GM19025 (cell line): ENCODE results near the gene UBE2N.
A peak's percentile ranks its signal among the peaks of the same experiment; 100 is the strongest.
"Not testable (repeated sequence)": the region's sequence is repeated elsewhere in the genome, so short reads cannot be mapped to it uniquely, and the experiment has no call there.

Experiments used
- ATAC-seq: cut with Tn5 transposase; IDR thresholded peaks from one replicate; pipeline ENCODE4 v1.9.1; 2021; ENCODE audit warnings: mild to moderate bottlenecking, low read depth, moderate library complexity; ENCODE audit not compliant: unreplicated experiment

Gene UBE2N

DNA sequence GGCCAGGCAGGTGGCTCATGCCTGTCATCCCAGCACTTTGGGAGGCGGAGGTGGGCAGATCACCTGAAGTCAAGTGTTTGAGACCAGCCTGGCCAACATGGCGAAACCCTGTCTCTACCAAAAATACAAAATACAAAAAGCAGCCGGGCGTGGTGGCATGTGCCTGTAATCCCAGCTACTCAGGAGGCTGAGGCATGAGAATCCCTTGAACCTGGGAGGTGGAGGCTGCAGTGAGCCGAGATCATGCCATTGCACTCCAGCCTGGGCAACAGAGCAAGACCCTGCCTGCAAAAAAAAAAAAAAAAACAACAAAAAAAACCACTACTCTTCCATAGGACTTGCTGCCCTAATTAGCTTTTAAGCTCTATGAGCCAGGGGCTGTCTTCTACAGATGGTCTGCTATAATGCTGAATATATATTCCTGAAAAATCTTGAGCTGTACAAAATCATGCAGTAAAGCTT, 59.7 kb downstream of the UBE2N start:
- not testable (repeated sequence) for ATAC-seq

GRCh38 chr12:93381161-93381975, 60.4 kb downstream of the UBE2N start:
- no peak for ATAC-seq

- ATAC-seq = no peak
Observed at GRCh38 chr12:93380480-93381121, 61.1 kb downstream of the UBE2N start.

GRCh38 chr12:93379981-93380361, 61.8 kb downstream of the UBE2N start:
- no peak for ATAC-seq

GRCh38 chr12:93379326-93379980, 62.3 kb downstream of the UBE2N start:
- no peak for ATAC-seq

- no peak for ATAC-seq
Observed at GRCh38 chr12:93378998-93379325, 62.8 kb downstream of the UBE2N start.

GRCh38 chr12:93378196-93378997, 63.4 kb downstream of the UBE2N start:
- peak; percentile 35 for ATAC-seq

GRCh38 chr12:93377252-93378195, 64.2 kb downstream of the UBE2N start, which contains the start of gene NUDT4:
Gene NUDT4 (plus strand): TSS chr12:93377925. CDS start chr12:93378323, 398 bp downstream.
- ATAC-seq = peak; percentile 65

DNA sequence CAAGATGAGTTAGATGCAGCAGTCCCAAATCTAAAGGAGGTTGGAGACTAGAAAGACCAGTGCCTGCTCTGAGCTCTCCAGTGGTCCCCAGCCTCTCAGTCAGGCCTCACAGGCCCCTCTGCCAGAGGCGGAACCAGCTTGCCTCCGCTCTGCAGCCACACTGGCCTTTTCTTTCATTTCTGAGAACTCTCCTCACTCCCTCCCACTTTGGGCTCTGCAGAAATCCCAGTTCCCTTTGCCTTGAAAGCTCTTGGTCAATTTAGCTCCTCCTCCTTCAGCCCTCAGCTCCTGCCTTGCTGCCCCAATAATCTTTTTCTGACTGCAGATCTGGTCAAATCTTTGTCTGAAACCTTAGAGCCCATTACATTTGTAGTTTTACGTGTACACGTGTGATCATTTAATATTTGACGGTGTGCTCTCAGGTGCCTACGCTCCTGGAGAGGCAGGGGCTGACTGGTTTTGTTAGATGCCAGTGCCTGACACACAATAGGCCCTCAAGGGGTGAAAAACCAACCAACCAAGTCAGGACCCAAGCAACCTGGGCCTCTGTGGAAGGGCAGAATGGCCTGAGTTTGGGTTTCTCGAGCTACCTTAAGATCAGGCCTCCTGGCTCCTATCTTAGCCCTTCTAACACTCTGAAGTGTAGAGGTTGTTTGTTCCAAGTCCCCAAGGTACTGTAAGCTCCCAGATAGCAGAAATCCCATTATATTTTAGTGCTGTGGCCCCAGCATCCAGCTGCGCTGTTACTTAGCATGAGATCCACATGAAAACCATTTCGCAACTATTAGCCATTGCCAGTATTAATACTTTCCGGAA, 65.1 kb downstream of the UBE2N start:
- no peak for ATAC-seq

DNA sequence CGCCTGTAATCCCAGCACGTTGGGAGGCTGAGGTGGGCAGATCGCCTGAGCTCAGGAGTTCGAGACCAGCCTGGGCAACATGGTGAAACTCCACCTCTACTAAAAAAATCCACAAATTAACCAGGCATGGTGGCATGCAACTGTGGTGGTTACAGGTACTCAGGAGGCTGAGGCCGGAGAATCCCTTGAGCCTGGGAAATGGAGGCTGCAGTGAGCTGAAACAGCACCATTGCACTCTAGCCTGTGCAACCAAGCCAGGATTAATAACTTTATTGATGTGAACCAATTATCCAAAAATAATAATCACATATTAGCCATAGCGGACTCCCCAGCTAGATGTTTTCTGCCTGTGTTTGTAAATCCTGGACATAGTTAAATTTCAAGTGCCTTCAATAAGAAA, 65.8 kb downstream of the UBE2N start:
- no peak for ATAC-seq

DNA sequence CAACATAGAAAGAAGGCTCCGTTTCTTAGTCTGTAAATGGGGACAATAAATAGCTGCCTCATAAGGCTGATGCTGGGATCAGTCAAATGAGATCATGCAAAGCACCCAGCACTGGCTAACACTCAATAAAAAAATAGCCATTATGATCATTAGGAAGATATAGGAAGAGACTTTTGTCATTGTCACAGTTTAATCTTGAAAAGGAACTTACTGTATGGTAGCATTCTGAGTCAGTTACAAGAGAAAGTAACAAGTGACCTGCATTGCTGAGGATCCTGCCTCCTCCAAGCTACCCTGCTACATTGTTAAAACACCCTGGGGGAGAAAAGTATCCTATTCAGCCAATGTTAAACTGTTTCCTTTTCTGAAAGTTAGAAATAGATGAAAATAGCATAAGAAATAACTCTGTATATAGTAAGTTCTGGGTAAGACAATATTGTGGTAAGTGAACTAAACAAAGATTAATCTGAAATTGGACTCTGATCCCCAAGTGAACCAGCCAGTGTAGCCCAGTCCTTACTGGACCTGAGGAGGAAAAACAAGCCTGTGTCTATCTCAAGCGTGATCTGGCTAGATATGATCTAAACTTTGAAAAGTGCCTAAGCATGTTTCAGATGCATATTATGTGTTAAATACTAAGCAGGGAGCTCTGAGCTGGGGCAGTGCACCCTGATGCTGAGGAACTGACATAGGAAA, 67.6 kb downstream of the UBE2N start:
- ATAC-seq = no peak

DNA sequence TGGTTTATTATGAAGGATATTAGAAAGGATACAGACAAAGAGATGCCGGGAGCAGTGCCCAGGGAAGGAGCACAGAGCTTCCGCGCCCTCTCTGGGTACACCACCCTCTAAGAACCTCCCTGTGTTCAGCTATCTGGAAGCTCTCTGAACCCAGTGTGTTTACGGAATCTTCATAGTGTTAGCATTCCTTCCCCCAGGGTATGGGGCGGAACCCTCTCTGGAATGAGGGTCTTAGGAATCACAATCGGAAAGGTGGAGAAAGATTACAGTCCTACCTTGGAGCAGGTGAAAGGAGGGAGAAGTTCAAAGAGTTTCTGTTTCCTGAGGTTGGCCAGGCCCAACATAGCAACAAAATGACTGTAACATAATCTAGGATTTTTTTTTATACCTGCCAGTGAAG, 70.8 kb downstream of the UBE2N start:
- no peak for ATAC-seq

GRCh38 chr12:93369505-93369904, 72.2 kb downstream of the UBE2N start:
- ATAC-seq = no peak

DNA sequence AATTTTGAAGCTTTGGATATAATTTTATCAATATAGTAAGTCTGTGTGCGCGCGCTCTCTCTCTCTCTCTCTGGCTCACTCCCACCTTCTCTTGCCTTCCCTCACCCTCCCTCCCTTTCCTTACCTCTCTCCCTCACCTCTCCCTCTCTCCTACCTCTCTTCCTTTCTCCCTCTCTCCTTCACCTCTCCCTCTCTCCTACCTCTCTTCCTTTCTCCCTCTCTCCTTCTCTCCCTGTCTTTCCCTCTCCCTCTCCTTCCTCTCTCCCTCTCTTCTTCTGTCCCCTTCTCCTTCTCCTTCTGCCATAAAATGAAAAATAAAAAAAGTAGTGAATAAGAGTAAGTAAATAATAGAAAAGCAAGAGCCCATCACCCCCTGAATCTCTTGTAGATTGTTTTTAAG, 73.0 kb downstream of the UBE2N start:
- ATAC-seq = no peak

DNA sequence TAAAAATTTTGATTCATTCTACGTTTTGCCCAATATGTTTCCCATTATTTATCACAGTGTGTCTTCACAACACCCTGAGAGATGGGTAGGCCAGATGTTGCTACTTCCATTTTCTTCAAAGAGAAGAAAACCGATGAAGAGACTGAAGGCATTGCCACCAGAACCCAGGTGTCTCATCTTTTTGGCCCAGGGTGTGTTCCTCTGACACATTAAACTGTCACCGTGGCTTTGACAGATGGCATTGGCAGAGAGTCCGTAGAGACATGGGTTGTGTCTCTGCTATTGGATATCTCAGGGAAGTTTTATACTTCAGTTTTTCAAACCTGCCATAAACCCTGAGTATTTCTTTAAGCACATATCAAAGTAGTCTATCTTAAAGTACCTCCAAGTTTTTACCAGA, 75.3 kb downstream of the UBE2N start:
- no peak for ATAC-seq

DNA sequence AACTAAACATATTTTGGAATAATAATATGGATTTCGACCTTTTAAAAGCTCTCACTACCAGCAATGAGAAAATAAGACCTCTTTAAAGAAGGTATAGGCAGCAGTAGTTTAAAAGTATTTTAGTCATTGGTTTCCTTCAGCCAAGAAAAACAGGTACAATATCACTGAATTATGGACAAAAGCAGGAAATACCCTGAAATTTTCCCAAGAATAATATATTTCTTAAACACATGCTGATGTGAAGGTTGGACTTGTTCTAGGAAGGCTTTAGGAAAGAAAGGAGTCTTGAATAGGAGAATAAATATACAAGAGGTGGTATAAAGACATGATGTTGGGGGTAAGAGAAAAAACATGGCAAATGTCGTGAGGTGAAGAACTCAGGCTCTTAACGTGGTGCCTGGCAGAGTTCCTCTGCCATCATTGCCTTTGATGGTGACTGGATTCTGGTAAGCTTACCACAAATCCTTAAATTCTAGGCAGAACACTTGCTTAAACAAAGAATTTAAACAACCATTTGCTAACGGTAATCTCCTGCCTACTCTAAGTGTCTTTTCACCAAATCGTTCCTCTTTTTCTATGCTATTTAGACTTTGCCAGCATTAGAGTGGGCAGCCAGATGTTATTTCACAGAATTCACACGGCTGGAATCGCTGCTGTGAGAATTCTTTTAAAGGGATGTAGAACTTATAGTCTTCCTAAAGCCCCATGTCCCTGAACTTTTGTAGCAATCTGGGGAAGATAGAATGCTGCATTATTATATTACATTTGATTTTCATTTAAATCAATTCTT, 75.9 kb downstream of the UBE2N start:
- ATAC-seq = no peak

DNA sequence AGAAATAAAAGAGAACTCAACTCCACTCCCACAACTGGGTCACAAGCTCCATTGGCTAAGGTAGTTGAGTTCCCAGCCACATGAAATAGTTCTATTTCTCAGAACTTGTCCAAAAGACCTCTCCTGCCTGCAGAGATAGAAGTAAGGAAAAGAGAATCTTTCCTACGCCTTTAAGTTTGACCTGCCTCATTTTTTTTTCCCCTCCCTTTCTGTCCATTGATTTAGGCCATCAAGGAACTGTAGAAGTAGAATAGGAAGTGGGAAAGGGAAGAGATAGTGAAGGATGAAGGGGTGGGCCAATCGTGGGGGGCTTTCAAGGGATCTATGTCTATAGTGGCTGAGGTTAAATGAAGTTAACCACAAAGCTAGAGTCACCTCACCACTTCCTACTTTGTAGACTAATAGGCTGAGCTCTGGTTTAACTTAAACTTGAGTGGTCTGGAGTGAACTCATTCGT, 77.9 kb downstream of the UBE2N start:
- ATAC-seq = no peak
